NCI-H1417 treated with DMSO at 0.1 percent for 48 hours (cell line): ENCODE data around the gene CYB561D2.
A peak's percentile ranks its signal among the peaks of the same experiment; 100 is the strongest.
"Not testable (repeated sequence)": the region's sequence is repeated elsewhere in the genome, so short reads cannot be mapped to it uniquely, and the experiment has no call there.

Experiments used
- DNase-seq: peaks from one replicate; lab custom pipeline; 2025; lab: John Stamatoyannopoulos, UW

The CYB561D2 gene

GRCh38 chr3:50350527-50351322 lies at the start of gene CYB561D2, which contains the start of gene NPRL2:
Gene CYB561D2, plus strand, starts transcription at chr3:50350862. Its CDS starts 572 bp downstream, at chr3:50351434.
Gene NPRL2, minus strand, starts transcription at chr3:50350775. Its CDS starts 123 bp downstream, at chr3:50350652.
- peak; percentile 57 for DNase-seq

GRCh38 chr3:50302095-50303012 lies 48.3 kb upstream of the CYB561D2 start:
- DNase-seq: no peak

- no peak for DNase-seq
These were observed 47.4 kb upstream of the CYB561D2 start, which contains the start of gene HYAL1 for GRCh38 chr3:50303013-50303815. Gene HYAL1, minus strand, starts transcription at chr3:50303574. Its CDS starts 618 bp downstream, at chr3:50302956.

DNA sequence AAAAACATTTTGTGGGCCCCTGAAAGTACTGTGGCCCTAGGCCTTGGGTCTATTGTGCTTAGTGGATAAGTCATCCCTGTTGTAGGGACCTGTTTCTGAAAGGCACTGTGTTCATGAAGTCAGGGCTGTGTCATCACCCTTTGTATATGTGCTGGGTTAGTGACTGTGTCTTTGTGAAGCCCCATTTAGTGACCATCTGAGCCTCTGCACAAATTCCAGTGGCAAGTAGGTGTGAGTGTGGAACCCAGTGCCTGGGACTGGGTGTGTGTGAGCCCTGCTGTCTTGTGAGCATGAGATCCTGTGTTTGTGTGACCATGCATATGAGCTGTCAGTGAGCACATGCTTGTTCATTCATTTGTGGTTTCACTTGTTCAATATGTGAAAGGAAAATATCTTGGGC lies 46.1 kb upstream of the CYB561D2 start:
- no peak for DNase-seq

- DNase-seq: not testable (repeated sequence)
These were observed 38.6 kb upstream of the CYB561D2 start for GRCh38 chr3:50312041-50312440.

- no peak for DNase-seq
These were observed 36.3 kb upstream of the CYB561D2 start for GRCh38 chr3:50314342-50314741.

- DNase-seq: no peak
These were observed 35.8 kb upstream of the CYB561D2 start for GRCh38 chr3:50314816-50315215.

DNA sequence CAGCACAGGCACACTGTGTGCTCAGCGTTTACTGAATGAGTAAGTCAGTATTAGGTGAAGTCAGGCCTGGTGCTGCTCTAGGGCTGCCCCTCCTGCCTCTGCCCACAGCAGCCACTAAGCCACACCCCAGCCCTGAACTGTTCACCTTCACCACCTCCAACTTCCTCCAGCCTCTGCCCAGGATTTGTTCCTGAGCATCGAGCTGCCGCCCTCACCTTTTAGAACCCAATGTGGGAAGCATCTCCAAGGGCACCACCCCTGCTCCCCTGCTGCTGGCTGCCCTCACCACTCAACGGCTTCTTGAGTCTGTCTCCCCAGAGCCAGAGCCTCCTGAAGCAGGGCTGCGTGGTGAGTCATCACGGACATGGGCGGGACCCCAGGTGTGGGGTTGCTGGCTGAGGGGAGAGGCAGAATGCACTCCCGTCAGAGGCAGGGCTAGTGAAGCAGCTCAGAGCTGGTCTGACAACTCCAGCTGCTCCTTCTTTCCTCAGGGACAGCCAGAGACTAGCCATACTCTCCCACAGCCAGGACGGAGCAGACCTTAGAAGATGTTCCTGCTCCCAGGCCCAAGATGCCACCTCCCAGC lies 33.9 kb upstream of the CYB561D2 start:
- no peak for DNase-seq

DNA sequence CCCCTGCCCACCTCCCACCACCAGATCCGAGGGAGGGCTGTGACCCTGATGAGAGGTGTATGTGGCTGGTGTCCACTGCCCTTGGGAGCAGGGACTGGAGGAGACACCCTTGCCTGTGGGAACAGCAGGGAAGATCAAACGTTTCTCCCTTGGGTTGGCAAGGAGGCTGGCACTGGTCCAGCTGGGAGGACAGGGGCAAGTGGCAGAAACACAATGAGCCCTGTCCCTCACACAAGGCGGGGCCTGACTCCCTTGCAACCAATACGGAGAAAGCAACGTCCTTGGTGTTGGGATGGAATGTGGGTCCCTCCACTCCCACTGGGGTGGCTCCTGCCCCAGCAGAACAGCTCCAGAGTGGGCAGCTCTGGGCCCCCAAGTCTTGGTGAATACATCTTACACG lies 33.4 kb upstream of the CYB561D2 start:
- no peak for DNase-seq

DNA sequence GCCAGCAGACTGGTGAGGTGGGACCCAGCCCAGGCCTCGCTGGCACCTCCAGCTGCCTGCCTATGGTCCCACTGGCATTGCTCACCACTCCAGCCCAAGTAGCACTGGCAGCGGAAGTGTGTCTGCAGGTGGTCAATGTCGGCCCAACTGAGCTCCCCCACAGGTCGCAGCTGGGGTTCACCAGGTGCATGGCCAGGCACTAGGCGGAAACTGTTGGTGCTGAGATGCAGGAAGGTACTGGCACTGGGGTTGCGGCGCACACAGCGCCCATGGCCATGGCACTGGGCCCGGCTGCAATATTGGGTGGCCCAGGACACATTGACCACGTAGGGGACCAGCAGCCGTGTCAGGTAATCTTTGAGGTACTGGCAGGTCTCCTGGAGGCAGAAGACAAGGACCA lies 32.5 kb upstream of the CYB561D2 start:
- DNase-seq: no peak

DNA sequence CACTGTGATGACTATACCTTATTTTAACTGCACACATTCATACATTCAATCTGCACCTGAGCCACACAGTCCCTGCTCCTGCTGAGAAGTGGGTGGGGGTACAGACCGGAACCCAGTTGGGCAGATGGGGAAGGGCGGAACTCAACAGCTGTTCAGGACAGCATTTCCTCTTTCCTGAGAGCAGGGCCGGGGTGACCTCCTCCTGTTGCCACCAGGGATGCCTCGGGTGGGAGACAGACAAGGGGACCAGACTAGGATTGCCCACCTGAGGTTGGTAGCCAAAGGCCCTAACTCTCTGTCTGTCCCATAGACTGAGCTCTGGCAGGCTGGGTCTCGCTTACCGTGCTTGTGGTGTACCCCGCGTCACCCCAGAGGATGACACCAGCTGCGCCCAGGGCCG lies 32.0 kb upstream of the CYB561D2 start:
- DNase-seq: no peak

GRCh38 chr3:50319181-50319893 lies 31.3 kb upstream of the CYB561D2 start:
- no peak for DNase-seq

DNA sequence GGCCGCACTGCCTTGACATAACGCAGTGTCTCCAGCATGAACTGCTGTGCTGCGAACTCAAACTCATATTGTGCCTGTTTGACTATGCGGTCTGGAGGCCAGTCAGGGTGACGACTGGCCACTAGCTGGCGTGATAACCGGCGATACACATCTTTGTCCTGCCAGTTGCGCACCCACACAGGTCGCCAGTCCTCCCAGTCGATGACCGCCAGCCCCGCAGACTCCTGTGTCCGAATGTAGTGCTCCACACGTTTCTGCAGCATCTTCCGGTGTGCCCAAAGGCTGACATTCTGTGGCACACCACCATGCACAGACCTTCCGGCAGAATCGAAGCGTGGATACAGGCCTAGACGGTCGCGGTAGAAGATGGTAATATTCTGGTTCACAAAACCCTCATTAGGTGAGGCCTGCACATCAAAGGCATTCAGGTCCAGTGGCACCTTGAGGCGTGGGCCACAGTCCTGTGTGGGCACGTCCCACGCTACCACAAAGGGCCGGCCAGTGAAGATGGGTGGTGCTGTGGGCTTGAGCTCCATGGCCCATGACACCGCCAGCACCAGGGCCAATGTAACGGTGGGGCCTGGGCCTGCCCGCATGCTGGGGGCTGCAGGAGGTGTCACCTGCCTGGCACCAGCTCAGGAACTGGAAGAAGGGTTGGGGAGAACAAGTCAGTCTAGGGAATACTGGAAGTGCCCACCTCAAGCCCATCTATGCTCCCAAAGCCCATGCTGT lies 30.6 kb upstream of the CYB561D2 start:
- DNase-seq: no peak

- DNase-seq: no peak
These were observed 29.8 kb upstream of the CYB561D2 start for GRCh38 chr3:50320853-50321335.

- DNase-seq: no peak
These were observed 29.1 kb upstream of the CYB561D2 start for GRCh38 chr3:50321336-50322114.

GRCh38 chr3:50322115-50322385 lies 28.6 kb upstream of the CYB561D2 start:
- no peak for DNase-seq

GRCh38 chr3:50322386-50323091 lies 28.1 kb upstream of the CYB561D2 start, which contains the start of gene HYAL2:
Gene HYAL2, minus strand, starts transcription at chr3:50322745. Its CDS starts 2,256 bp downstream, at chr3:50320489.
- no peak for DNase-seq

- DNase-seq: no peak
These were observed 27.5 kb upstream of the CYB561D2 start for GRCh38 chr3:50323092-50323600.
